ENCODE data around the gene ZFPM1.

DNA sequence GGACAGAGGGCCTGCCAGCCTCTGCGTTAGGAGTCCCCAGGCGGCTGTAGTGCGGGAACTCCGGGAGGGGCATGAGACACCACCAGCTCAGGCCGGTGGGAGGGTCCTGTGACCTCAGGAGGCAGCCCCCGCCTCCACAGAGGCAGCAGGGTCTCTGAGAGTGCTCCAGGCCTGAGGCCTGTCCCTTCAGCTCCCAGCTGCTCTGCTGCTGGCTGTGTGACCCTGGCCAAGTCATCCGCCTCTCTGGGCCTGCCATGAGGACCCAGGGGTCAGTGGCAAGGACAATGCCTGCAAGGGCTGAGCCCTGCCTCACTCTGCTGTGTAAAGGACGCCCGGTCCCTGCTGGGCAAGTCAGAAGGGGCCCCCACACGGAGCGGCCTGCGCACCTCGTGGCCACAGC, 27.1 kb upstream of the ZFPM1 start:
- TF ChIP-seq, protein P1, sequence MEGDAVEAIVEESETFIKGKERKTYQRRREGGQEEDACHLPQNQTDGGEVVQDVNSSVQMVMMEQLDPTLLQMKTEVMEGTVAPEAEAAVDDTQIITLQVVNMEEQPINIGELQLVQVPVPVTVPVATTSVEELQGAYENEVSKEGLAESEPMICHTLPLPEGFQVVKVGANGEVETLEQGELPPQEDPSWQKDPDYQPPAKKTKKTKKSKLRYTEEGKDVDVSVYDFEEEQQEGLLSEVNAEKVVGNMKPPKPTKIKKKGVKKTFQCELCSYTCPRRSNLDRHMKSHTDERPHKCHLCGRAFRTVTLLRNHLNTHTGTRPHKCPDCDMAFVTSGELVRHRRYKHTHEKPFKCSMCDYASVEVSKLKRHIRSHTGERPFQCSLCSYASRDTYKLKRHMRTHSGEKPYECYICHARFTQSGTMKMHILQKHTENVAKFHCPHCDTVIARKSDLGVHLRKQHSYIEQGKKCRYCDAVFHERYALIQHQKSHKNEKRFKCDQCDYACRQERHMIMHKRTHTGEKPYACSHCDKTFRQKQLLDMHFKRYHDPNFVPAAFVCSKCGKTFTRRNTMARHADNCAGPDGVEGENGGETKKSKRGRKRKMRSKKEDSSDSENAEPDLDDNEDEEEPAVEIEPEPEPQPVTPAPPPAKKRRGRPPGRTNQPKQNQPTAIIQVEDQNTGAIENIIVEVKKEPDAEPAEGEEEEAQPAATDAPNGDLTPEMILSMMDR (conservative IDR thresholded peaks at IDR 0.05): no peak
- no peak for TF ChIP-seq ZFX (IDR thresholded peaks at IDR 0.05)
